ENCODE results near the gene CHFR.

GRCh38 chr12:132888852-132889251 is 1.4 kb upstream of the CHFR start:
- no peak for TF ChIP-seq TAF1 (IDR thresholded peaks at IDR 0.05; ENCODE audit: low read depth, low read length)
- no peak for TF ChIP-seq POLR2A (IDR thresholded peaks at IDR 0.05; ENCODE audit: low read depth, low read length)

All from GM12891 (cell line).